ENCODE data around the gene DDX3X.
"Not testable (repeated sequence)": the region's sequence is repeated elsewhere in the genome, so short reads cannot be mapped to it uniquely, and the experiment has no call there.

DDX3X gene

DNA sequence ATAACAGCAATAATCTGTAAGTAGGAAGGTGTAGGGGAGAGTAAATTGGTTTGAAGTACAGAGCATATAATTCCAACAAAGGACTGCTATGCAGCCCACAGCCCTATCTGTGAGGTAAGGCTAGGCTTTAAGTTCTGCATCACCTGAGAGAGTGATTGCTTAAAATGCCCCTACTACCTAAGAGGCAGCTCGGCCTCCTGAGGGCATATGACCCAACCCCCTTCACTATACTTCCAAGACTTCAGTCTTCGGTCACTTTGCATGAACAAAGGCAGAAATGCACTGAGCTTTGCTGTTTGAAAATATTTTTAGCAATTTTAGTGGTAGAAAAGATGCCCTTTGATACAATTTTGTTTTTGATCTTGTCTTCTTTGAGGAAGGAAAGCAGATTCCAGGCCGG, 4.9 kb upstream of the DDX3X start:
- no peak for DNase-seq (ENCODE audit: low spot score)

DNA sequence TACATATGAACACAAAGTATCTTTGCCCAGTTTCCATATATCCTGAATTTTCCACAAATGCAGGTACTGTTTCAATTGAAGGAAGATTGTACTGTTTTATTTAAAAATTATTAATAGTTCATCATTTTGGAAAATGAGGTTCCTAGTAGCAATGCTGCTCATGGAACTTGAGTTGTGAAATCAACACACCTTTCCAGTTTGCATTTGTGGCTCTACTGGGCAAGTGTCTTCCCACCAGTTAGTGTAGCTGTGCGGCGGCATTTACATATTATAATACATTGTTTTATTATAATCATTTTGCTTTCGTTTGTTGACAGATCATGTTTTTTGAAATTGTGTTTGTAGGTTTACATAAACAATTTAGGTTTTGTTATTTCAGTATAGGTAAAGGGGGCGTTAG, 2.0 kb upstream of the DDX3X start:
- DNase-seq (ENCODE audit: low spot score): no peak

DNA sequence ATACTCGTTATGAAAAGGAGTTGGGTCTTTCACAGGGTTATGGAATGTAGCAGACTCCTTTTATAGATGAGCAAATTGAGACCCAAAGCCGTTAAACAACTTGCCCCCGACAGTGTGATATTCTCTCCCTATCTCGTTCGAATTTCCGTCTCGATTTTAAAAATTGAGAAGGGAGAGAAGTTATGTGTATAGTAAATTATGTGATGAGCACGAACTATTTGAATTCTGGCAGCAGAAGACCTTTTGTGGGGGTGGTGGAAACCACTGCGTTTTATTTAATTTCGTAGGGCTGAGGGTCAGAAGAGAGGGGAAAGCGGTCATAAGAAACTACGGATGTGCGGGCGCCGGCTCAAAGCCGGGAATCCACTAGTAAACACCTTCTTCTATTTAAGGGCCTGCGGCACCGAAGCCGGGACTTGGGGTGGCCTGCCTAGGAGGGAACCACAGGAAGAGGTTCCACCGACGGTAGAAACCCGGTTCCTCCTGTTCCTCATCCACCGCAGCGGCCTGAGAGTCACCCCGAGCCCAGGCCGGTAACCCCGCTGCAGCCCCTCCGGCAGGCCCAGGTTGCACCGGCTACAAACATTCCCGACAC, 1.5 kb upstream of the DDX3X start:
- DNase-seq (ENCODE audit: low spot score): peak; percentile 11

DNA sequence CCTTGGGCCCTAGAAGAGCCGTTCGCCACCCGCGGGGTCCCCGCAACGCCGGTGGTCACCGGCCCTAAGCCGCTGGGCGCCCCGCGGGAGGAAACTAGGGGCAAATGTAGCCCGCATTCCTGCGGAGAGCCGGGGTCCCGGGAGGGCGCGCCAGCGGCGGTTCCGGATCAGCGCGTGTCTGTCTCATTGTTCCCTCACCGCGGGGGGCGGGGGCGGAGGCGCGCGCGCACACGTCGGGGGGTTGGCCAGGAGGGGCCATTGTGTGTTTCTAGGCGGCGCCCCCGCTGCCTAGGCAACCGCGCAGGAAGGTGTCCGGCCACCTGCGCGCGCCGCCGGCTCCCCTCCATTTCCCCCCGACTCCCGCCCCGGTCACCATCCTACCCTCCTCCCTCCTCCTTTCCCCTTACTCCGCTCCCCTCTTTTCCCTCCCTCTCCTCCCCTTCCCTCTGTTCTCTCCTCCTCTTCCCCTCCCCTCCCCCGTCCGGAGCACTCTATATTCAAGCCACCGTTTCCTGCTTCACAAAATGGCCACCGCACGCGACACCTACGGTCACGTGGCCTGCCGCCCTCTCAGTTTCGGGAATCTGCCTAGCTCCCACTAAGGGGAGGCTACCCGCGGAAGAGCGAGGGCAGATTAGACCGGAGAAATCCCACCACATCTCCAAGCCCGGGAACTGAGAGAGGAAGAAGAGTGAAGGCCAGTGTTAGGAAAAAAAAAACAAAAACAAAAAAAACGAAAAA, 789 bp upstream of the DDX3X start:
- peak; percentile 78 for DNase-seq (ENCODE audit: low spot score)

DNA sequence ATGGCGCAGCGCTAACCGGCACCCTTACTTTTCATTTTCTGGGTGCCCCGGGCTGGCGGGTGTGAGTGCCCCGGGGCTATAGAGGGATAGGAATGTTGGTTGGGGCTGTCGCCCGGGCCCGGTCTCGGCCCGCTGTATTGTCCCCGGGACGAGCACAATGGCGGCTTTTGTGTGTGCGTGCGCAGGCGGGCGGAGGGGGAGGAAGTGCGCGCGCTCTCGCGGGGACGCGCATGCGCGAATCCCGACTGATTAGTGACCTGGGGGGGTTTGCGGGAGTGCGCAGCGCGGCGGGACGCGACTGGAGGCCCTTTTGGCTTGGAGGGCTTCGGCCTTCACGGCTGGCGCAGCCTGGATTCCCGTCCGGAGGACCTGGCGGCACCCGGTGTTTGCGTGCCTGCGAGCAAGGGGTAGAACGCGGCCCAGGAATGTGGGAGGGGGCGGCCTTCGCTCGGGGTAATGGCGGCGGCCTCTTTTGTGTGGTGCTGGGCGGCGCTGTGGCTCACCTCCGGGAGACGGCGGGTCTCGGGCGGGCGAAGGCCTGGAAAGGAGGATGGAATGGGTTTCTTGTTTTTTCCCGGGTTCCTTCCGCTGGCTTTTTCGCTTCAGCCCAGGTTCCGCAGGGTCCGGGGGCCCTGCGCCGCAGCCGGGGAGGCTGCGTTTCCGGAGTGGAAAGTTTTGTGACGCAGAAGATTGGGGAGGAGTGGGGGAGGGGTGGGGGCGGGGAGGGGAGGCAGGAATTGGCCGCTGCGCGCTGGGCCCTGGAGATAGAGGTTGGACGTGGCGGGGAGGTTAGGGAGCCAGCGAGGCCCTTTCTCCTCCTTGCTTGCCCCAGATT, 618 bp downstream of the DDX3X start:
- peak; percentile 61 for DNase-seq (ENCODE audit: low spot score)

DNA sequence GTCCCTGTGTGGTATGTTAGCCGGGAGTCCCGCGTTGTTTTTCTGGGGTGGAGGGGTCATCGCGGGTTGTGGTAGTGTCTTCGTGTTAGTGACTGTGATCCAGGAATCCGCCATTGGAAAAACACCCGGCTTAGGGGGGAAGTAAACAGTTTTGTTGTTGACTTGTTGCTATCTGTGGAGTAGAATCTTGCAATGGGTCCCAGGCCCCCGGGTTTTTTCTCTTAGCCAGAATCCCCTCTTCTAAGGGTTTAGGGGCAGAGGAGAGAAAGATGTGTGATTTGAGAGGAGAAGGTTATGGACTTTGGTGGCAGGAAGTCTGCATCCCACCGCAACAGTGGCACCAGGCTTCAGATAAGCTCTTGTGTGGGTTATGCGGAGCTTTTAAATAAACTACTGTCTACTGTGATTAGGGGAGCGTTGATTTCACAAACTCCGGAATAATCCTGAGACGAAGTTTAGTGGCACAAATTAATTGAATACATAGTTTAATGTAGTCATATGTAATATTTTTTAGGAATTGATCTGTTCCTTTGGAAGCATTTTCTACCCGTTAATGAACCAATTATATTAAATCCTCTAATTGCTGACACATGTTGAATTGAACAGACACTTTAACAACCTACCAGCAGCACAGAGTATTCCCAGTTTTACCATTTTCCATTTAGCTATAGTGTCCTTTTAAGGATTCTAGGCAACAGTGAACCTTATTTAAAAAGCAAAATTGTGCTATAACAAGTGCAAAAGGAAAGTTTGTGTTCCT, 1.4 kb downstream of the DDX3X start:
- DNase-seq (ENCODE audit: low spot score): no peak

DNA sequence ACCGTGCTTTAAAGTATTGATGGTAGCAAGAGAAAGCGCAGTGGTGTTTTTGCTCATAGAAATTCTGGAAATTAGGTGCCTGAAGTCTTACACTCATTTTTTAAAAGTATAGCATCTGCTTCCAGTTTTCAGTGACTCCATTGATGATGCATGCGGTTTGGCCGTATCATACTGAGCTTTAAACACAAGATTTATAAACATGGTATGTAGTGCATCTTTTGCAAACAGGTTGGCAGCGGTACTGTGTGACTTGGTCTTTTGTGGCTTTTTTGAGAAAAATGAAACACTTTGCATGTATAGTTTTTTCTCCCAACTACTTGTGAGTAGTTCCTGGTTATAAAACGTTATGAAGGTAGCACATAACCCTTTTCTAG, 2.0 kb downstream of the DDX3X start:
- DNase-seq (ENCODE audit: low spot score): no peak

DNA sequence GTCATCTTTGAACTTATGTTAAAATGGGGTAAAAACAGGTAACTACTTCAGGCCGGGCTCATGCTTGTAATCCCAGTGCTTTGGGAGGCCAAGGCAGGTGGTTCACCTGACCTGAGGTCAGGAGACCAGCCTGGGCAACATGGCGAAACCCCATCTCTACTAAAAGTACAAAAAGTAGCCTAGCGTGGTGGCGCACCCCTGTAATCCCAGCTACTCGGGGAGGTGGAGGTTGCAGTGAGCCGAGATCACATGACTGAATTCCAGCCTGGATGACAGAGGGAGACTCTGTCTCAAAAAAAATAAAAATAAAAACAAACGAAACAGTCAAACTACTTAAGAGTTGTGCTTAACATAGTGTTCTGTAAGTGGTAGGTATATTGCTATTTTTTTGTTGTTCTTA, 2.5 kb downstream of the DDX3X start:
- DNase-seq (ENCODE audit: low spot score): no peak

DNA sequence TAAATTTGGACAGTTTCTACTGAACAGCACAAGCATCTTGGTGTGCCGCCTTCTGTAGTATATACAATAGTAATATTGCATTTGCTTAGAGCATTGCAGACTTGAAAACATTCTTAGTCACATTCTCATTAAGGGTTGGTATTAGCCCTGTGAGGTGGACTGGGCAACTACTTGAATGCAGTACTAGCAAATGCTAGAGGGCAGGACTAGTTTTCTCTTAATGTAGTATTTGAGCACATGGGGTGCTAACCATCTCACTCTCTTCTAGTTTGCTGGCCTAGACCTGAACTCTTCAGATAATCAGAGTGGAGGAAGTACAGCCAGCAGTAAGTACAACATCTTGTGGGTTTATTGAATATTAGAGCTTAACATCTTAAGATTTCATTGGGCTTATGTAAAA, 3.2 kb downstream of the DDX3X start:
- no peak for DNase-seq (ENCODE audit: low spot score)

DNA sequence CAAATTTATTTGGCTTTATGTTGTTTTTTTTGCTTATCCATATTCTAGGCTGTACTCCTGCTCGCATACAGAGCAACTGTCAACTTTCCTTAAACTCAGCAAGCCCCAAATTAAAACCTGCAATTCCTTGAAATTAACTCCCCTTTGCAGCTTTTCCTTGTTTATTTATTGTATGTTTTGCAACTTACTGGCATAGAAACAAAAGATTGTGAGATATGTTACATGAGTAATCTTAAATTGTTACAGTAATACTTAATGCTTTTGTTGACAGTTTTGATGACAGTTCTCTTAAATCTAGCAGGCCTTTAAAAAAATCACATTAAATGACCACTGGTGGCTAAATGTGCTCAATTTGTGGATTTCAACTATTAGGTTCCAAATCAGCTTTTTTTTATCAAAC, 4.5 kb downstream of the DDX3X start:
- DNase-seq (ENCODE audit: low spot score): no peak

DNA sequence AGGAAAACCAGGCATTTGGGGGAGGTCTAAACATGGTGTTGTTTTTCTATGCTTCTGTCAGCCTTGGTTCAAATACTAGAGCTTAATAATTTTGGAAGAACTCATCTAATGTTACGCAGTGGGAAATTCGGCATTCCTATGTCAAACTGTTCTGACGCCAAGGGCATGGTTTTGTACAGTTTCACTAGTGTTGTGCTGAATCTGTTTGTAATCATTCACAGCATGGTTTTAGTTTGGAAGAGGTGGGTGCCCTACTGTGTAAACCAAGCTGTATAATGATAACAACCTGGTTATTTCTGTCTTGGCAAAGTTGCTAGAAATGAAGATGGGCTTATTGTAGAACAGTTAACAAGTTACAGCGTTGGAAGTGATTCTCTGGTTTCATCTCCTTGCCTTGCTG, 5.2 kb downstream of the DDX3X start:
- no peak for DNase-seq (ENCODE audit: low spot score)

DNA sequence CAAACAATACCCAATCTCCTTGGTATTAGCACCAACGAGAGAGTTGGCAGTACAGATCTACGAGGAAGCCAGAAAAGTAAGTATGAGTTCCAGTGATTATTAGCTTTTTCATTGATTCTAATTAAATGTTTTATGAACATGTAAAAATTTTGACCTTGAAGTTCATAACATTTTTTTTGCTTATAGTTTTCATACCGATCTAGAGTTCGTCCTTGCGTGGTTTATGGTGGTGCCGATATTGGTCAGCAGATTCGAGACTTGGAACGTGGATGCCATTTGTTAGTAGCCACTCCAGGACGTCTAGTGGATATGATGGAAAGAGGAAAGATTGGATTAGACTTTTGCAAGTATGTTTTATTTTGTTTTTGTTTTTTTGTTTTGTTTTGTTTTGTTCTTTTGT, 10.1 kb downstream of the DDX3X start:
- DNase-seq (ENCODE audit: low spot score): no peak

DNA sequence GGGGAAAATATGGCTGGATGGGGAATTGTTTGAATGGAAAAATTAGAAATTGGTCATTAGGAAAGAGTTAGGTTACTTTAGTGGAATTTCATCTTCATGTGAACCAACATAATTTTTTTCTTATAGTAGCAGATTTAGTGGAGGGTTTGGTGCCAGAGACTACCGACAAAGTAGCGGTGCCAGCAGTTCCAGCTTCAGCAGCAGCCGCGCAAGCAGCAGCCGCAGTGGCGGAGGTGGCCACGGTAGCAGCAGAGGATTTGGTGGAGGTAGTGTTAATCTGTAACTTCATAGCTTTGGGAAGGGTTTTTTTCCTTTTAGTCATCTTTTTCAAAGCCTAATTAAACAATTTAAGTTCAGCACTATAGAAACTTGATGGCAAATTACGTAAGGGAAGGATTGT, 13.2 kb downstream of the DDX3X start:
- no peak for DNase-seq (ENCODE audit: low spot score)

DNA sequence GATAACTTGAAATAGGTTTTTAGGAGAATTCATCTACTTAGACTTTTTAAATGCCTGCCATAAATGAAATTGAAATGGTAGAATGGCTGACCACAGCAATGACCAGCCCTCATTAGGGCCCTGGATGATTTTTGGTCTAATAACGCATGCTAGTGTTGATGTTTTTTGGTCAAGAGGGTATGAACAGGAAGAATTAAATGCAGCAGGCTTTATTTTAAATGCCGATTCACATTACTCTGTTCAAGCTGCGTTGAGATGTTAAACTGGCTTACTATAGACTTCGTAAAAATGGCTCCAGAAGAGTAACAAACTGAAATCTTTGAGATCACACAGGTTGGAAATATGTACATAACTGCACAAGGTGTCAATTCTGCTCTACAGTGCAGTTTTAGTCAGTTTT, 14.6 kb downstream of the DDX3X start:
- no peak for DNase-seq (ENCODE audit: low spot score)

DNA sequence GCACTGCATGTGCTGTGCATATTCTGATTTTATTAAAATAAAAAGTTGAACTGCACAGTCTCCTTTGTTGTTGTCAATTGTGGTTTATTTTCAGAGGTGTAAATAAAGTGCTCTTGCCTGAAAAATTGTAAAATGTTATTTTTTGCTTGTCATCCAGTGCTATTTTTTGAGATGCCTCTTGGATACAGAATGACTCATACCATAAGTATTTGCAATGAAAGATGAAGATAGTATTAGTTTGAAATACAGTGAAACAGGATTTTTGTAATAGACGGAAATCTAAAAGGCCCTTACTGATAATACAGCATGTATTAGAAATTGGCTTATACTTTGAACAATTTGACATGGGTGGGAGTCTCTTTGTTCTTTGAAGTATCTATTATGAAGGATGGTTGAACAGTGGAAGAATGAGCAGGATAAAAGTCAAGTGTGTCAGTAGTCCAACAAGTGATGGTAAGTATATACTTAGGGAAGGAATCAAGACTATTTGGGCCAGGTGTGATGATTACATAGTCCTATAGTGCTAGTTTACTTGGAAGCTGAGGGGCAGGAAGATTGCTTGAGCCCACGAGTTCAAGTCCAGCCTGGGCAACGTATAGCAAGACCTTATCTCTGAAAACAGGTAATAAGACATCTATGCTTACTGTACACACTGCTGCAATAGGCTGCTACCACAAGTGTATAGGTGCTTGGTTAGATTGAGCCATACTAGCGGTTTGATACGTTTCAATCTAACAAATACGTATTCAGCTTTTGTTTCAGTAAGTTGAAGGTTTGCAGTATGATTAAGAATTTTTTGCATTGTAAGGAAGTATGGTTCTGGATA, 16.4 kb downstream of the DDX3X start:
- no peak for DNase-seq (ENCODE audit: low spot score)

DNA sequence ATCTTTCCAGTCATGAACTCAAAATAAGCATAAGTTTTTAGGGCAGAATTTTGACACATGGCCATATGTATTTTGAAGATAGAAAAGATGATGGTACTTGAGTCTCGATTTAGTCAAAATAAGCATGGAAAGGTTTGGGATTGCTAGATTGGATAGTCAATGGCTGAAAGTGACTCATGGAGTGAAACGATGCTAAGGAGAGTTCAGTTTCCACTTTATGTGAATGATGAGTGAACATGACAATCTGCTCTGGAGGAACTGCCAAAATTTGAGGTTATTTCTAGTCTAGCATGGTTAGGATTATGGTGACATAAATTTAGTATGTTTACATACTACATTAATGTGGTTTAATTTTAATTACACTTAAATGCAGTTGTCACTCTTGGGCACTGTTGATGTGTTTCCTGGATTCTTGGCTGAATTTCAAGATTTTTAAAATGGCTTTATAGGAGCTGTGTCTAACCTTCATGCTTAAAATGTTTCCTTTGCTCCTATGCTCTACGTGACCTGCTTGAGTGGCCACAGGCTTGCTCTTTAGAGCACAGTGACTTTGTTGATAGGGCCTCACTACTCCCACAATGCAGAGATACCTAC, 17.1 kb downstream of the DDX3X start:
- DNase-seq (ENCODE audit: low spot score): no peak

DNA sequence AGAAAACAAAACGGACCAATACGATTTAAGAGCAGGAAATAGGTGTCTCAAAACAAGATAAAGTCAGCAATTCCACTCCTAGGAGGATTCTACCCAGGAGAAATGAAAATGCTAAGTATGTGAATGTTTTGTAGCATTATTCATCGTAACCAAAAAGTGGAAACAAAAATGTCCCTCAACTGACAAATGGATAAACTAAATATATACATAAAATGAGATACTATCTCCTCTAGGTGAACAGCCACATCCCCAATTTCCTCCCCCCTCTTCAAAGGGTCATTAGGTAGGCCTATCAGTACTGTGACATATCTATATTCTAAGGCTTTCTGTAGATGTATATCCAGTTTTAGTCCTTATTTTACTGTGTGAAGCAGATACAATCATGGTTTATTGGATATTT, 18.0 kb downstream of the DDX3X start:
- no peak for DNase-seq (ENCODE audit: low spot score)

DNA sequence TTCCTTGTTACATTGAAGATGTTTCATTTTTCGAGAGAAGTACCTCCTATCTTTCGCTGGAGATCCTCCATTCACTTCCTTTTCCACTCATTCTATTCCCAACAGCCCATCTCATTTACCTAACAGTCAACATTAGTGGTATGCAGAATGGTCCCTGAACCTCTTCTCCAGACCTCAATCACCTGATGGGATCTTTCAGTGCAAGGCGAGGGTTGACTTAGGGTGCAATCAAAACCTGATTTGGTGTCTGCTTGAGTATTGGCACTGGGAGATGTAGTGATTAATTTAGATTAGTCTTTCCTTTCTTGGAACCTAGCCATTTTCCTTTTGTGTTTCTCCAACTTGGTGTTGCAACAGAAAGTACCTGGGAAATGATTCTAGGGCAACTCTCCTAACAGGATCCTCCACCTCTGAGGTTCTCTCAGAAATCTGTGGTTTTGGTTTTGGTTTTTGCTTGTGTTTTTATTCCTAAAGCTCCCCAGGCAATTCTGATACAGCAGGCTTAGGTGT, 18.4 kb downstream of the DDX3X start:
- no peak for DNase-seq (ENCODE audit: low spot score)

DNA sequence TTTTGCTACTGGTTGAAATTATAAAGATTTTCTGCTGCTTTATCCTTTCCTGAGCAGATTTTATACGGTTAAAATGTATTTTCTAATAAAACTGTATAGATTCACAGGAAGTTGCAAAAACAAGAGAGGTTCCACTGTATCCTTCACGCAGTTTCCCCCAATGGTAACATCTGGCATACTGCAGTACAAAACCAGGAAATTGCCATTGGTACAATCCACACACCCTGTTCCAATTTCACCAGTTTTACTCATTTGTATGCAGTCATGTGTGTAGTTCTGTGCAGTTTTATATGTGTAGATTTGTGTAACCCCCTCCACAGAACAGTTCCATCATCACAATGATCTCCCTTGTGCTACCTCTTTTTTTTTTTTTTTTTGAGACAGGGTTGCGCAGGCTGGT, 20.0 kb downstream of the DDX3X start:
- no peak for DNase-seq (ENCODE audit: low spot score)

DNA sequence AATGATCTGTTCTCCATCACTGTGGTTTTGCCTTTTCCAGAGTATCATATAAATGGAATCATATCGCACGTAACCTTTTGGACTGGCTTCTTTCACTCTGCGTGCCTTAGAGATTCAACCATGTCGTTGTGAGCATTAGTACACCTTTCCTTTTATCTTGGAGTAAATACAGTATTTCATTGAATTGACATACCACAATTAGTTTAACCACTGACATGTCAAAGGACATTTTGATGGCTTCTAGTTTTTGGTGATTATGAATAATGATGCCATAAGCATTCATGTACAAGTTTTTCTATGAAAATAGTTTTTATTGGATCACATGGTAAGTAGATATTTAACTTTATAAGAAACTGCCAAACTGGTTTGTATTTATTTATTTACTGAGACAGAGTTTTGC, 35.2 kb downstream of the DDX3X start:
- no peak for DNase-seq (ENCODE audit: low spot score)

DNA sequence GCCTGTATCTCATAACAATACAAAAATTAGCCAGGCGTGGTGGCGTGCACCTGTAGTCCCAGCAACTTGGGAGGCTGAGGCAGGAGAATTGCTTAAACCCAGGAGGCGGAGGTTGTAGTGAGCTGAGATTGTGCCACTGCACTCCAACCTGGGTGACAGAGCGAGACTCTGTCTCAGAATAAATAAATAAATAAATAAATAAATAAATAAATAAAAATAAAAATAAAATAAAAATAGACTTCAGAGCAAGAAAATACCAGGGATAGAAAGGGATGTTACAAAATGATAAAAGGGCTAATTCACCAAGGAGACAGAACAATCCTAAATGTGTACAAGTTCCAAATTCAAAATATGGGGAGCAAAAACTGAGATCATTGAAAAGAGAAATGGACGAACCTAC, 37.6 kb downstream of the DDX3X start:
- DNase-seq (ENCODE audit: low spot score): not testable (repeated sequence)
